Stimulated activated naive CD4-positive, alpha-beta T cell (primary cell): ENCODE results near the gene GULP1.
A peak's percentile ranks its signal among the peaks of the same experiment; 100 is the strongest.

Experiments used
- DNase-seq, 6 experiments: peaks; one replicate each; lab custom pipeline; 2025; lab: John Stamatoyannopoulos, UW

The GULP1 gene

DNA sequence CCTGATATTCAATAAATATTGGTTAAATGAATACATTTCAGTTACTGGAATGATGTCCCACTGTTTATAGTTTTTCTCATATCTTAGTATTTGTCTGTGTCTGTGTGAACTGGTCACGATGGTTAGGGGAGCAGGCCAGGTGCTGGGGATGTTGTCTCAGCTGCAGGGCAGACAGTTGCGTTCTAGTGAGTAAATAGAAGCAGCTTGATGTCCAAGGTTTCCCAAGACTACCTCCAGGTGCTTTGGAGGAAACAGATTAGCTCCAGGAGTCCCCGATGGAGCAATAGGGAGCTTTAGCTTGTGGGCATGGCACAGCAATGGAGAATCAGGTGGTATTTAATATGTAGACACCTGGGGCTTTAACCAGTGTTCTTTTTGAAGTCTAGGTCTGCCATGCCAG lies 75.5 kb downstream of the GULP1 start:
- DNase-seq, result no peak

DNA sequence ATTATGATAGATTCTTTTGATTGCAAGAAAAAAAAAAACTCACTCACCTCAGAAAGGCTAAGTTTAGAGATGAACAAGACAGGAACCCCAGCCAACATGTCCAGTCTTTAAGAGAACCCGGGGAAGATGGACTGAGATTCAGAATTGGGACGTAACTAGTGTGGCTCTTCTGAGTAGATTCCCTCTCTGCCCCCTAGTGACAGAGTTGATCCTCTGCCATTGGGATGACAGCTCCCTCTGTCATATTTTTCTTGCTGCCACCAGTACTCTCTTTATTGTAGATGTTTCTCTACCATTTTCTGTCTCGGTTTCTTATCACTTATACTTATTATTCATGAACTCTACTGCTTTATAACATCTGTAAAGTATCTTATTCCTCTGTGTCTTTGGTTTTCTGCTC lies 77.7 kb downstream of the GULP1 start:
- peak in 1 of 6 experiments; percentile 1 for DNase-seq

DNA sequence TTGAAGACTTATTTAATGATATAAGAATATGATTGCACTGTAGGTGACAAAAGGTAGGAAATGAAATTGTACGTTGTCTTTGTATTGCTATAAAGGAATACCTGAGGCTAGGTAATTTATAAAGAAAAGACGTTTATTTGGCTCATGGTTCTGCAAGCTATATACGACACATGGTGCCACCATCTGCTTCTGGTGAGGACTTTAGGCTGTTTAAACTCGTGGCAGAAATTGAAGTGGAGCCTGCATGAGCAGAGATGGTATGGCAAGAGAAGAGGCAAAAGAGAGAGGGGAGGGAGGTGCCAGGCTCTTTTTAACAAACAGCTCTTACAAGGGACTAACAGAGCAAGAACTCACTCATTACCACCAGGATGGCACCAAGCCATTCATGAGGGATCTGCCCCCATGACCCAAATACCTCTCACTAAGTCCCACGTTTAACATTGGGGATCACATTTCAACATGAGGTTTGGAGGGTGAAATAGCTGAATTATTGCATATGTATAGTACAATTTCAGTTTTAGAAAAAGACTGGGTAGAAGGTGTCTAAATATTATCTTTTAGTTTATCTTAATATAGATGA lies 86.8 kb downstream of the GULP1 start:
- no peak for DNase-seq

DNA sequence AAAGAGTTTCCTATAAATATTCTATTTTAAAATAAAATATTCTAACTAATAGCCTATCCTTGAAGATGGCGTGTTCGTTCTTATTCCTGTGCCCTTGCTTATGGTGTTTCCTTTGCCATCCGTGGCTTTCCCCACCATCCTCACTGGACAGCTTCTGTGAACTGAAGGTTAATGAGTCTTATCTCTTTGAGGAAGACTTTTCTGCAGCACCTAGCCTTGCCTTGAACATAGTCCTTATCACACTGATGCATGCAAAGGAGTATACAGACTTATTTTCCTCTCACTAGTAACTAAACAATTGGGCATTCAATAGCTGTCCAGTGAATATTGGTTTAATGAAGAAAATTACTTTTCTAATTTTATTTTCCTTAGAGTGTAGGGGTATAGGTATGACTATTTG lies 88.1 kb downstream of the GULP1 start:
- no peak for DNase-seq

DNA sequence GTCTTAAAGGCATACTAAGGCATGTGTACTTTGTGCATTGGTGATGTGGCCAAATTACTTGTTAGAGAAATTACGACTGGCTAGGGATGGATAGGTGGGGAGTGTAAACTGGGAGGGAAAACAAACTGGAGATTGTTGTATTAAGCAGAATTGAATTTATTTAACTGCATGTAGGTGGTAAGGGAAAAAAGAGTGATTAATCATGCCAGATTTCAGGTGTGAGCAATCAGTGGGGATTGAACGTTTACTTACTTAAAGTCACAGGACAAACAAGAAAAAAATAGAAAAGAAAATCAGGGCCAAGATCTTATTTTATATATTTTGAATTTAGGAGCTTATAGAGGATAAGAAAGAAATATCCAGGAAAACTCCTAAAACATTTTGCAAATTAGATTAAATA lies 88.6 kb downstream of the GULP1 start:
- no peak for DNase-seq

DNA sequence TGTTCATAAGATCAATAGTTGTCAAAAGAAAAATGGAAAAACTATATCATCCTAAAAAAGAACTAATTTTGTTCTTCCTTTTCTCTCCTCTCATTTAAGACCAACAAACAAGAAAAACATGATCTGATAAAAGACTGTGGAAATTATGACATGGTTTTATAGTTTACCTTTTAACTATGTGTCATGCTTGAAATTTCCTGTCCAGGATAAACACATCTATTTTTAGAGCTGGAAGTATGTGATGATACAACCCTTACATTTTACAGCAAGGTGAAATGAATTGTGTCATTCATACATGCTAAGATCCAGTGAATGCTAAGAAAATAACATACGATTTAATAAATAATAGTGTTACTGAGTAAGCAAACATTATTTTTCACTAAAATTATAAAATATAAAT lies 89.9 kb downstream of the GULP1 start:
- no peak for DNase-seq

DNA sequence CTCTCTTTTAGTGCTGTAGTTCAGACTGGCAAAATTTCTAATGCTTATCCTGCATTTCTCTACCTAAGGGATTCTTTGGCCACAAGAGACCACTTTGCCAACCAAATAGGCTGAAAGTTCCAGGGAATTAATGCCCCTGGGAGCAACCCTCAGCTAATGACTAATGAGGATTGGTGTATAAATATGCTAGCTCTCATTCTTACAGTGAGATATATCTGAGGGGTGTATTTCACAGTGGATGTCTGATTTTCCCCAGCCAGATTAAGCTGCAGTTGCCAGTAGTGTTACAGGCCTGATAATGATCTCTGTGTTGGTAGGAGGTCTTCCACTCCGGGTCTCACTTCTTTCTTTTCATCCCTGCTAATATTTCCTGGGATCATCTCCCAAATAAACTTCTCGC lies 90.4 kb downstream of the GULP1 start:
- no peak for DNase-seq

DNA sequence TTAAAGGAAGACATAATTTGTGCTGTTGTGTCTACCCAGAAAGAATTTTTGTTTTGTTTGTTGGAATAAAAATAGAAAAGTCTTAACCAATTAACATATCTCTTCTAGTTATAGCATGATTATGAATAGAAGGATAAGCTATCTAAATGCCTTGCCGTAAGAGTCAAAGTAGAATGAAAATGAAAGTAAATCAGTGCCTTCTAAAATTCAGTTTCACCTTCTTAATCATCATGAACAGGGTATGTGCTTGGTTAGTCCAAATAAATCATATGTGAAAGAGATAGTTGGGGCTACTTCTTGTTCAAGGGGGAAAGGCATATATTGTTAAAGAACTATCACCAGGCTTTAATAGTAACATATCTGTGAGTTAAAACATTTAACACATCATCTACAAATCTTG lies 91.5 kb downstream of the GULP1 start:
- DNase-seq, result no peak

DNA sequence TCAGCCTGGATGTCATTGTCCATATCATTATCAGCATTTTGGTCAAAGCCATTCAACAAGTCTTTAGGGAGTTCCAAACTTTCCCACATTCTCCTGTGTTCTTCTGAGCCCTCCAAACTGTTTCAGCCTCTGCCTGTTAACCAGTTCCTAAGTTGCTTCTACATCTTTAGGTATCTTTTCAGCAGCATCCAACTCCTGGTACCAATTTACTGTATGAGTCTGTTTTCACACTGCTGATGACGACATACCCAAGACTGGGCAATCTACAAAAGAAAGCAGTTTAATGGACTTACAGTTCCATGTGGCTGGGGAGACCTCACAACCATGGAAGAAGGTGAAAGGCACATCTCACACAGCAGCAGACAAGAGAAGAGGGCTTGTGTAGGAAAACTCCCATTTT lies 94.2 kb downstream of the GULP1 start:
- no peak for DNase-seq

DNA sequence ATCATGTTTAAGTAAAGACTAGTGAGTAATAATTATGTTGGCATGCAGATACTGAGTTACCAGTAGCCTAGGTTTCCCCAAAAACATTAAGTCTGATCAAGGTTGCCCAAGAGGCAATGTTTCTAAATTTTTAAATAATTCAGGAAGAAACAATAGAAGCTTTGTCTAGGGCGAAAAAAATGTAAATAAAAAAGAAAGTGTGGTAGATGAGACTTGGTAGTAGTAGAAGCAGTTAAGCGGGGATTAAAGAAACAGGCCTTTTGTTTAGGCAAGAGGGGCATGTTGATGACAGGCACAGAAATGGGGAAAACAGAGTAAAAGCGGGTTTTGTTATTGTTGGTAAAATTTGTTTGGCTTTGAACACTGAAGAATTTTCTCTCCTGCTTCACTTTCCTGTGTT lies 97.2 kb downstream of the GULP1 start:
- no peak for DNase-seq

DNA sequence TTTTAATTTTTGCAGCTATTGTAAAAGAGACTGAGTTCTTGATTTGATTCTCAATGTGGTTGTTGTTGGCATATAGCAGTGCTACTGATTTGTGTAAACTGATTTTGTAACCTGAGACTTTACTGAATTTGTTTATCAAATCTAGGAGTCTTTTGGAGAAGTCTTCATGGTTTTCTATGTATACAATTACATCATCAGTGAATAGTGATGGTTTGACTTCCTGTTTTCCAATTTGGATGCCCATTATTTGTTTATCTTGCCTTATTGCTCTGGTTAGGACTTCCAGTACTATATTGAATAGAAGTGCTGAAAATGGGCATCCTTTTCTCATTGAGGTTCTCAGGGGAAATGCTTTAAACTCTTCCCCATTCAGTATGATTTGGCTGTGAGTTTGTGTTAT lies 99.7 kb downstream of the GULP1 start:
- no peak for DNase-seq

DNA sequence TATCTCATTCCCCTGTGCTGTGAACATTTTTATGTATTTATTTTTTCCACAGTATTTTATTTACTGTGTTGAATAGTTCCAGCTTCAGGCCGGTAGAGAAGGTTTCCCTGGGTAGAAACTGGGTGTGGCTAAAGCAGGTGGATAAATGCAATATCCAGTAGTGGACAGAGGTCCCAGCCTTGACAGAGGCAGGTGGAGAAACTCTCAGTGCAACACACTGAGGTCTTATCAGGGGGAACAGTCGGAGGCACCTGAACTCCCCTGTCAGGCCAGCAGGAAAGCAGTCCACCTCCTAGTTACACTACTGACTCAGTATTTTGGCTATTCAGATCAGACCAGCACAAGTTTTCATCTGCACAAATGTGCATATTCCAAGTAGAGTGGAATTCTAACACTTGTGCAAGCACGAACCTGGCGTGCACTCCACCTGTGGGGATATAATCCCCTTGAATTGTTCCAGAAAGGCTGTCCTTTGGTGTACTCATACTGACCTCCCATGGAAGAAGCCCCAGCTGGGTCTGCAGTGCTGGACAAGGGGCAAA lies 103.3 kb downstream of the GULP1 start:
- DNase-seq, result no peak

DNA sequence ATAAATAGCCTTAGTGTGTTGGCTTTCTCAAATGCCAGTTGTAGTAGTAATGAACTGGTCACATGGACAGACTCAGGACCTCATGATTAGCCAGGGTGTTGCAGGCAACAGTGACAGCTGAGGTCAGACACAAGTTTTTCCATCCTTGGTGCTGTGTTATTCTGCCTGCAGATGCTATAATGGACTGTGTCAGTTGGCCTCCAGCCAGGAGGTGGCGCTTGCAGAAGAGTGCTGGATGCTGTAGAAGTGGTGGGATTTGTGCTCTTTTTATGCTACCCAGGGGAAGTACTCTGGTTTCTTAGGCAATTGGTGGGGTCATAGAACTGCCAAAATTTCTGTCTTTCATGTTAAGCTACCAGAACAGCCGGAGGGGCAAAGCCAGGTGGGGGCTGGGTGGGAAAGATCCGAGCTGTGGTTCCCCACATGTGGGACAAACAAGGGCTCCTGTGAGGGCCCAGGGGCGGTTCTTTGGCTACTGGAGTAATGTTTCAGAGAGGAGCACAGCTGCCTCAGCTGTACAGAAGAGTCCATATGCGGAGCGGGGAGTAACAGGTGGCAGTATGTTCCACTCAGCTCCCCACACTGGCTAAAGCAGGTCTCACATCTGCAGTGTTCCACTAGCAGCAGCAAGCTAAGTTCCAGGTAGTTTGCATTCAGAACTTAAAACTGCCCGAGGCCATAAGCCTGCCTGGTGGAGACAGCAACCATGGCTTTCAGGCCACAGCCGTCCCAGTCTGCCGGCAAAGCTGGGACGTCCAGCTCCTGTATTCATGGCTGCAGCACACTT lies 104.4 kb downstream of the GULP1 start:
- no peak for DNase-seq

DNA sequence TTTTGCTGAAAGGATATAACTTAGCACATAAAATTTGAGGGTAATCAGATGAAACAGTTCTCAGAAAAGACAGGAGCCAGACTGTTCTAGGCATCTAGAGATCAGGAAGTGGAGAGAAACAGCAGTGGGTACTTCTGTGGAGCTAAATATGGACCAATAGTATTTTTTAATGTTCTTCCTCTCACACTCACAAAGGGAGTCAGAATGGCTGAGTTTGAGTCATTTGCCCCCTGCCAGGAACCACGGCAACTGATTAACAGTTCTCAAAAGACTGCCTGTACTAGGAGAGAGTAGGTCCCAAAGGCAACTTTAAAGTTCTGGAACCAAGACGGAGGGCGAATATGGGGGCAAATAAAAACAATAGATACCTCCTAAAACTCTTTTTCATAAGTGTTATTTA lies 107.5 kb downstream of the GULP1 start:
- DNase-seq, result no peak

DNA sequence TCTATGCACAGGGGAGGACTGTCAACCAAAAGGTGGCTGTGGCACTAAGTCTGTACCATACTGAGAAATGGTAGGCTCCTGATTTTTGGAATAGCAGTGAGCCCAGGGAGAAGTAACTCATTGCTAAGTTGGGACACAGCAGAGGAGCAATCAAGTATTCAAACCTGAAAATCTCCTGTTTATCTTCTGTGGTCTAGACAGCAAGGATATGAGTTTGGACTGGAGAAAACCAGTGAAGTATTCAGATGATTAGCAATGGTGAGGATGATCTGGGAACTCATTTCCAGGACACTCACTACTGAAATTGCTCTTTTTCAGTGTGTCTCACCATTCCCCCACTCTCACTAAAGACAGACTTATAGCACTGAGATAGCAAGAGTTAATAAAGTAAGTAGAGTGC lies 112.0 kb downstream of the GULP1 start:
- DNase-seq, result no peak

DNA sequence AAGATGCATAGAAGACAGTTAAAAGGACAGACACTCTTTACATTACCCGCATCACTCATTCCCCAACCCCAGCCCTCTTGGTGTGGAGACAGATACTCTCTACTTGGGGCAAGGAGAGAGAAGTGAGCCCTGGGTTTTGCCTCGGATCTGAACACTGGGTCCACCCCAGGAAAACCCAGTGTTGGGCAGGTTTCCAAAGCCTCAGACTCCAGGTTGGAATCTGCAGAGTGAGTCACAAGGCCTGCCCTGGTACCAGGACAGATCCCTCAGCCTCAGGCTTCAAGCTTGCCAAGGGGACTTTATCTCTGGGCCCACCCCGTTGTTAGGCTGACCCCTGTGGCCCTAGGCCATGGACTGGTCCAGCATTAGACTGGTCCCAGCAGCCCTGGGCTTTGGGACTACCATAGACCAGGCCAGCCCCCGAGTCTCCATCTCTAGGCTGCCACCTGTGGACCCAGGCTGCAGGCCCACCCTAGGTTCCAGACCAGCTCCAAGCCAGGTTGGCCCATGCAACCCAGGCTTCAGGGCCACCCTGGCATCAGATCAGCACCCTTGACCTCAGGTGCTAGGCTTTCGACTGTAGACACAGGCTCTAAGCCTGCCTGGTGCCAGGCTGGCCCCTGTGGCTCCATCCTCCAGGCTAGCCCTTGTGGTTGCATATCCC lies 112.8 kb downstream of the GULP1 start:
- no peak for DNase-seq

DNA sequence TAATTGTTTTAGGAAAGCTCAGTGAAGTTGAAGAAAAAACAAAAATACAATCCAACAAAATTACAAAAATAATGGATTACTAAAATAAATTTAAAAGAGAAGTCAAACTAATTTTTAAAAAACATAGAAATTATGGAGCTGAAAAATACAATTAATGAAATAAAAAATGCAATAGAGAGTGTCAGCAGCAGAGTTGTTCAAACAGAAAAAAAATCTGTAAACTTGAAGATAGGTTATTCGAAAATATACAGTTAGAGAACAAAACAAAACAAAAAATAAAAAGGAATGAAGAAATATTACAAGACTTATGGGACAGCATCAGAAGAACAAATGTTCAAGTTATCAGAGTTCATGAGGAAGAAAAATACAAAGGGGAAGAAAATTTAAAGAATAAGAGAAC lies 114.7 kb downstream of the GULP1 start:
- DNase-seq, result no peak

DNA sequence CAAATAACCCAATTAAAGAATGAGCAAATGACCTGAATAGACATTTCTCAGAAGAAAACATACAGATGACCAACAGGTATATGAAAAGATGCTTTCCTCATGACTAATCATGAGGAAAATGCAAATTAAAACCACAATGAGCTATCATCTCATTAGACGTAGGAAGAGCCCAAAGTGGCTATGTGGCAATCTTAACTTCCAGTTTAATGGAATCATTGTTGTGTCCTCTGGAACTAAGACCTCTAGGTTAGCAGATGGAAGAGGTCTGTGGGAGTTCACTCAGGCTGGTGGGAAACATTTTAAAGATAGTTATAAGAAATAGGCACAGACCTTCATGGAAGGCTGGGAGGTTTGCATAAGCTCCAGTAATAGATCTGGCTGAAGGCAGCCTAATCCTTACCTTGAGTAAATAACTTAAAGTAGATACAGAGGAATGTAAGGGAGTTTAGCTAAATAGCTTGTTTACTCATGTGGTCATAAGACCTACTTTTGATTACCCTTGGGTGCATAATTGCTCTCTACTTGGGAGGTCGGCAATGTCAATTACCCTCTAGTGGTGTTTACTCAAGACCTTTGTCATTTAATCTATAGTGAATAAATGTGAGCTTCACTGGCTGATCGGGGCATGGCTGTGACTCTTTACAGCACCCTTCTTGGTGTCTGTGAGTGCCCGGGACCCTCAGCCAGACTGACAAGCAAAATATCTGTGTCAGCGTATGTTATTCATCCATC lies 119.0 kb downstream of the GULP1 start:
- DNase-seq, result no peak

DNA sequence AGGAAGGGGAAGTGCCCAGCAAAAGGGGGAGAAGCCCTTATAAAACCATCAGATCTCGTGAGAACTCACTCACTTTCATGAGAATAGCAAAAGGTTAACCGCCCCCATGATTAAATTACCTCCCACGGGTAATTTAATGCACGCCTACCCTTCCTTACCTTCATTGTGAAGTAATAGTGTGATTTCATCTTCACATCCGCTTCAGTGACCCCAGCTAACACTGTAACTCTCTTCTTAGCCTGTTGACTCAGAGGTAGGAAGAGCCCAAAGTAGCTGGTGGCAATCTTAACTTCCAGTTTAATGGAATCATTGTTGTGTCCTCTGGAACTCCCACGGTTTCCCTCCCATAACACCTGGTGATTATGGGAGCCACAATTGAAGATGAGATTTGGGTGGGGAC lies 120.5 kb downstream of the GULP1 start:
- no peak for DNase-seq

DNA sequence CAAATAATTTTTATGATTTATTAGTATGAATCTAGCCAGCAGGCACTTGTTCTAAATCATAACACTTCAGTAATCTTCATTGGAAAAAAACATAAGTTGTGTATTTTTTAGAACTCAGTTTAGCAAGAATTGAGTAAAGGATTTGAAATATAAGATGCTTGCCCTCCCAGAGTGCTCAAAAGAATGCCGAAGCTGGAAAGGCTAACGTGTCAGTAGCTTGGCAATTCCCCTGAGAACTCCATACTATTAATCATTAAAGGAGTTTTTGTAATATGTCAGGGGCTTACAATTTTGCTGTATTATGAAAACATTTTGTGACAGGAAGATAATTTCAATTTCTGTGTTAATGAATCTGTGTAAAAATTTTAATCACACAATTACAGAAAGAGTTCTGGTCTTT lies 122.7 kb downstream of the GULP1 start:
- no peak for DNase-seq

DNA sequence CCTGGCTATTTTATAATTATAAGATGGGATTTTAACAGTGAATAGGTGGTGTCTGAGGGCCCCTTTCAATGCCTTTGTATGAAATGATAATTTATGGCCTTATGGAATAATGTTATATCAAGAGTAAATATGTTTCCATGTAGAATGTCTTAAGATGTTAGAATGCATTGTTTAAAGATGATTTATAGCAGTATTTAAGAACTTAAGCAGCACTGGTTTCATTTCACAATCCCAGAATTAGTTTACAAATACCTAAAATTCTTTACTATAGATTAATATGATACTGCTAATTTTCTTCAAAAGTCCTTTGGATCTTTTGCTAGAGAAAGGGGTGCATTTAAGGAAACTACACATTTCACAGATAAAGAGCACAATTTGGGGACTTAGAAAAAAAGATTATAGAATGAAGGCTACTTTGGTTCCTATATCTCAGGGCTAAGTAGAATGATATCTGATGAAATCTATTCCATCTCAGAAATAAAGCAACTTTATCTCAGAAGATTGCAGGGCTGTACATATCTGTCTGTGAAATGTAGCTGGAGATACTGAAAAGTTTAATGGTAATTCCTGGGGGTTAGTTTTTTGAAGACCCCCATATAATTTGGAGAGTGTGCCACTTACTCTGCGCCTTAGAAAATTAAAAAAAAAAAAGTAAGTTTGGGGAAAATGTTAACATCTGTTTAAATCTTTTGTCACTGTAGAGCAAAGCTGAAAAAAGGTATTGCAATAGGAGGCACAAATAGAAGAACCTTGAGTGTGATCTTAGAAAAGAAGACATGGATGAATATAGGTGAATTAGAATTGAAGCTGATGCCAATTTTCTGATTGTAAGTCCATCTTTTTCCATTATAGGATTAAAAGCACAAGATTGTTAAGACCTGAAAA lies 123.4 kb downstream of the GULP1 start:
- DNase-seq, result no peak

DNA sequence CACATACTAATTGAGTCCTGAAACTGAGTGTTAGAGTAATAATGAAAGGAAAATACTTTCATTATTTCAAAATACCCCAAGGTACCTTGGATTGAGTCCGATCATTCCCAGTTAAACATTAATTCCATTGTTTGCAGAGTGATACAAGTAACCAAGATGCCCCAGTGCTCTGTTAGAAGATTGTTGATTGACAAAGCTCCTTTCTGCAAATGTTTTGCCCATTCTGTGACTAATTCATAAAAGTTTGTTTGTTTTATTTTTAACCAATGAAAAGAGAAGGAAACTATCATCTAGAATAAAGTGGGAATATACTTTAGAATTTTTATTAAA lies 124.0 kb downstream of the GULP1 start:
- DNase-seq, result no peak
